ENCODE data around the gene CENPL.
"Not testable (repeated sequence)": the region's sequence is repeated elsewhere in the genome, so short reads cannot be mapped to it uniquely, and the experiment has no call there.

The CENPL gene

GRCh38 chr1:173862769-173863223 lies 38.1 kb upstream of the CENPL start:
- DNase-seq (ENCODE audit: insufficient read length, low spot score), result no peak
- TF ChIP-seq, protein P1, sequence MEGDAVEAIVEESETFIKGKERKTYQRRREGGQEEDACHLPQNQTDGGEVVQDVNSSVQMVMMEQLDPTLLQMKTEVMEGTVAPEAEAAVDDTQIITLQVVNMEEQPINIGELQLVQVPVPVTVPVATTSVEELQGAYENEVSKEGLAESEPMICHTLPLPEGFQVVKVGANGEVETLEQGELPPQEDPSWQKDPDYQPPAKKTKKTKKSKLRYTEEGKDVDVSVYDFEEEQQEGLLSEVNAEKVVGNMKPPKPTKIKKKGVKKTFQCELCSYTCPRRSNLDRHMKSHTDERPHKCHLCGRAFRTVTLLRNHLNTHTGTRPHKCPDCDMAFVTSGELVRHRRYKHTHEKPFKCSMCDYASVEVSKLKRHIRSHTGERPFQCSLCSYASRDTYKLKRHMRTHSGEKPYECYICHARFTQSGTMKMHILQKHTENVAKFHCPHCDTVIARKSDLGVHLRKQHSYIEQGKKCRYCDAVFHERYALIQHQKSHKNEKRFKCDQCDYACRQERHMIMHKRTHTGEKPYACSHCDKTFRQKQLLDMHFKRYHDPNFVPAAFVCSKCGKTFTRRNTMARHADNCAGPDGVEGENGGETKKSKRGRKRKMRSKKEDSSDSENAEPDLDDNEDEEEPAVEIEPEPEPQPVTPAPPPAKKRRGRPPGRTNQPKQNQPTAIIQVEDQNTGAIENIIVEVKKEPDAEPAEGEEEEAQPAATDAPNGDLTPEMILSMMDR (IDR thresholded peaks at IDR 0.05; ENCODE audit: insufficient read depth, missing control alignments), result no peak

DNA sequence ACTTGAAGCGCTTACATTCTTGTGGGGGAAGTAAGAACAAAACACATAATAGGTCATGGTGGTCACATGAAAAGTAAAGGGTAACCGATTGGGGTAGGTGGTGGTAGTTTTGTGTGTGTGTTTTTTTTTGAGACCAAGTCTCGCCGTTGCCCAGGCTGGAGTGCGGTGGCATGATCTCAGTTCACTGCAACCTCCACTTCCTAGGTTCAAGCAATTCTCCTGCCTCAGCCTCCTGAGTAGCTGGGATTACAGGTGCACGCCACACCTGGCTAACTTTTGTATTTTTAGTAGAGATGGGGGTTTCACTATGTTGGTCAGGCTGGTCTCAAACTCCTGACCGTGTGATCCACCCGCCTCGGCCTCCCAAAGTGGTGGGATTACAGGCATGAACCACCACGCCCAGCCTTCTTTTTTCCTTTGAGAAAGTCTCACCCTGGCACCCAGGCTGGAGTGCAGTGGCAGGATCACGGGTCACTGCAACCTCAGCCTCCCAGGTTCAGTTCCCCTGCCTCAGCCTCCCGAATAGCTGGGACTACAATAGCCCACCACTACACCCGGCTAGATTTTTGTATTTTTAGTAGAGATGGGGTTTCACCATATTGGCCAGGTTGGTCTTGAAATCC lies 37.6 kb upstream of the CENPL start:
- FAIRE-seq; DNase-seq (ENCODE audit: insufficient read length, low spot score): not testable (repeated sequence)

More at GRCh38 chr1:173862769-173863223, 38.1 kb upstream of the CENPL start:
- FAIRE-seq, result no peak

GRCh38 chr1:173861731-173862145 lies 37.1 kb upstream of the CENPL start:
- DNase-seq (ENCODE audit: insufficient read length, low spot score), result no peak
- no peak for FAIRE-seq
- TF ChIP-seq, protein P1 (IDR thresholded peaks at IDR 0.05; ENCODE audit: insufficient read depth, missing control alignments), result no peak

DNA sequence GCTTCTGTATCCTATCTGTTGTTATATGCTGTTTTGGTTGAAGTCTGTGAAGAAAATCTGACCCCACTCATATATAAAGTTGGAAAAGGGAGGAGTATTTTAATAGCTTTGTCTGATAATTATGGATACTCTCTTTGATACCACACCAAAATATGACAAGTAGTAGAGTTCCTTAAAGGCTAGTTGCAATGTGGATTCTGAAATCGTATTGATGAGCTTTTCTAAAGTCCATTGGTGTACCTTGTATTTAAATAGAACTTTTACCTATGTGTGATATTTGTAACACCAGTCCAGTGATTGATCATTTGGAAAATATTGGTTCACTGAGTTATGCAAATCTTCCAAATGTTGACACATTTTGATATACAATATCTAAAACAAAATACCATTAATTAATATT lies 35.4 kb upstream of the CENPL start:
- FAIRE-seq (no peak), DNase-seq (ENCODE audit: insufficient read length, low spot score) (no peak)
- TF ChIP-seq, protein P1 (IDR thresholded peaks at IDR 0.05; ENCODE audit: insufficient read depth, missing control alignments), result no peak

DNA sequence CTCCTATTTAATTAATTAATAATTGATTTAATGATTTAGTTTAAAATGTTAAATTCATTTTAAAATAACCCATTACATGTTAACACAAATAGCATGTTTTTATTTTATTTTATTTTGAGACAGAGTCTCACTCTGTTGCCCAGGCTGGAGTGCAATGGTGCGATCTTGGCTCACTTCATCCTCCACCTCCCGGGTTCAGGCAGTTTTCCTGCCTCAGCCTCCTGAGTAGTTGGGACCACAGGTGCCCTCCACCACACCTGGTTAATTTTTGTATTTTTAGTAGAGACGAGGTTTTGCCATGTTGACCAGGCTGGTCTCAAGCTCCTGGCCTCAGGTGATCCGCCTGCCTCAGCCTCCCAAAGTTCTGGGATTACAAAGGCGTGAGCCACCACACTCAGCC lies 34.9 kb upstream of the CENPL start:
- DNase-seq (ENCODE audit: insufficient read length, low spot score); FAIRE-seq: not testable (repeated sequence)

DNA sequence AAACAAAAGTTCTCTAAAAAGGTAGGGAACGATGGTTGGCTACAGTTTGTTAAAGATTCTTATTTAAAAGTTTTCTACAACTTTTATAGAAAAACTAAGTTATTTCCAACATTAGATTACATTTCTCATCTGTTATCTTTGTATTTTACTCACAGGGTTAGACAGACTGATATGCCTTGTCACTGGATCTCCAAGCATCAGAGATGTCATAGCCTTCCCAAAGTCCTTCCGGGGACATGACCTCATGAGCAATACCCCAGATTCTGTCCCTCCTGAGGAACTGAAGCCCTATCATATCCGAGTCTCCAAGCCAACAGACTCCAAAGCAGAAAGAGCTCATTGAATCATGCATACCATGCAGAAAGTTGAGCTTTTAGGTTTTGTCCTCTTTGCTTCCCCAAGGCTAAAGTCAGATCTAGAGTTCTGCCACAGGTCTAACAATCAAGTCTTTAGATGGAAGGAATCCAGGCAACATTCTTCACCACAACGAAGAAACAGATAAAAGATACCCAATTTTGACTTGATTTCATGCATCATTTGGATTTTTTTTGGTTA lies 32.8 kb upstream of the CENPL start:
- TF ChIP-seq, protein P1 (IDR thresholded peaks at IDR 0.05; ENCODE audit: insufficient read depth, missing control alignments), result no peak
- no peak for DNase-seq (ENCODE audit: insufficient read length, low spot score)
- FAIRE-seq, result no peak

DNA sequence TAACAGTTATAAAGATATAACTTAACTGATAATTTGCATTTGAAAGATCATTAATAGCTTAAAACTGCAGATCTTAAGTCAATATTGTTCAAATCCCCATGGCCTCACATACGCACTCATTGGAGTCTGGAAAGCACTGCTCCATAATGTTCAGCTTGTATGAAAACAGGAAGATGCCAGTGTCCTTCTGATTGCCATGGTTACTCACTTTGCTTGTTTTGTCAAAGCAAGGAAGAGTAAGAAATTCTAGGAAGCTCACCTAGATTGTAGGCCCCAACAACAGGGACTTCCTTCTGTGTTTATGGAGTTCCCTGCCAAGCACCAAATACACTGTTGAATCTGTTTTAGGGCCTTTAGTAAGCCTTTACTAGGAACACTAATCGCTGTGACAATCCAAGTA lies 32.2 kb upstream of the CENPL start:
- no peak for FAIRE-seq
- DNase-seq (ENCODE audit: insufficient read length, low spot score), result no peak
- TF ChIP-seq, protein P1 (IDR thresholded peaks at IDR 0.05; ENCODE audit: insufficient read depth, missing control alignments), result no peak

GRCh38 chr1:173856014-173856413 lies 31.3 kb upstream of the CENPL start:
- TF ChIP-seq, protein P1 (IDR thresholded peaks at IDR 0.05; ENCODE audit: insufficient read depth, missing control alignments), result no peak

More at GRCh38 chr1:173856014-173856413, 31.3 kb upstream of the CENPL start:
- FAIRE-seq, result no peak
- DNase-seq (ENCODE audit: insufficient read length, low spot score), result no peak

All from D721Med (cell line).